ENCODE results near the gene FAM47E.

The FAM47E gene

GRCh38 chr4:76265631-76266218 lies 14.2 kb downstream of the FAM47E start:
- Histone ChIP-seq H4K91ac (ENCODE audit: low read length) (no peak overlapping the region), H3K4me1 (ENCODE audit: control insufficient read depth, insufficient read depth, low read depth, low read length) (no peaks in the 10 kb centered on the region), H3K27ac (ENCODE audit: low read length, poor library complexity, severe bottlenecking) (no peak overlapping the region), H3K9me3 (ENCODE audit: control insufficient read depth, low read length) (no peaks in the 10 kb centered on the region), H2BK5ac (ENCODE audit: low read depth, low read length, poor library complexity, severe bottlenecking) (no peak overlapping the region), H3K18ac (ENCODE audit: low read depth in 1 of 2, low read length in 2 of 2) (no peak overlapping the region), H2BK15ac (ENCODE audit: low read depth, poor library complexity, severe bottlenecking) (no peak overlapping the region), H2BK120ac (ENCODE audit: low read depth, low read length) (no peak overlapping the region), H3K36me3 (ENCODE audit: control insufficient read depth in 1 of 2, insufficient read depth in 2 of 2, low read depth in 1 of 2, low read length in 2 of 2) (no peaks in the 10 kb centered on the region), H3K4me3 (ENCODE audit: insufficient read depth in 1 of 2, low read depth in 1 of 2, low read length in 2 of 2) (no peak overlapping the region), H2AK5ac (ENCODE audit: low read length, severe bottlenecking) (no peak overlapping the region), H3K27me3 (ENCODE audit: control insufficient read depth in 1 of 2, insufficient read depth in 1 of 2, low read length in 2 of 2) (peaks cover 0 to 25% of the 10 kb centered on the region in 2 experiments), H3K14ac (ENCODE audit: low read length in 2 of 2) (no peak overlapping the region), H4K8ac (ENCODE audit: low read length) (no peak overlapping the region), H2BK12ac (ENCODE audit: low read length in 2 of 2) (no peak overlapping the region), H3K23ac (ENCODE audit: low read length in 2 of 2) (no peak overlapping the region), H2AFZ (ENCODE audit: low read depth, low read length) (no peak overlapping the region), H3K4me2 (ENCODE audit: low read length, poor library complexity, severe bottlenecking) (no peak overlapping the region), H3K4ac (ENCODE audit: low read depth in 1 of 2, low read length in 2 of 2) (no peak overlapping the region), H3K79me1 (replicated peaks; ENCODE audit: low read length, poor library complexity, severe bottlenecking) (no peaks in the 10 kb centered on the region), H3K9ac (ENCODE audit: low read length) (no peak overlapping the region)
- no peak for DNase-seq
- 87% methylated on average over 6 of the region's 6 CpGs for WGBS

DNA sequence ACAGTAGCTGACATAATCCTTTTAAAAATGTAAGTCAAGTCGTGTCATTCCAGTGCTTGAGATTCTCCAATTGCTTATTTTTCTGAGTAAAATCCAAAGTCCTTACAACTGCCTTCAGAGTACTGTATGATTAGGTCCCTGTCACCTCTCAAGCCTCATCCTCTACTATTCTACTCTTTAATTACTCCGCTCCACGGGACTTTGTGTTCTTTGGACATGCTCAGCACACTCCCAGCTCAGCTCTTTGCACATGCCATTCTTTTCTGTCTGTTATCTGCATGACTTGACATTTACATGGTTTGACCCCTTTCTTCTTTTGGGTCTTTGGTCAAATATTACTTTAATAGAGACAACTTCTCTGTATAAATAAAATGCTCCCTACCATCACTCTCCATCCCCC lies 15.1 kb downstream of the FAM47E start:
- Histone ChIP-seq H3K9ac (ENCODE audit: low read length) (no peak overlapping the region), H2BK120ac (ENCODE audit: low read depth, low read length) (no peak overlapping the region), H3K4ac (ENCODE audit: low read depth in 1 of 2, low read length in 2 of 2) (no peak overlapping the region), H3K79me1 (replicated peaks; ENCODE audit: low read length, poor library complexity, severe bottlenecking) (no peaks in the 10 kb centered on the region), H3K23ac (ENCODE audit: low read length in 2 of 2) (no peak overlapping the region), H3K9me3 (ENCODE audit: control insufficient read depth, low read length) (no peaks in the 10 kb centered on the region), H3K36me3 (ENCODE audit: control insufficient read depth in 1 of 2, insufficient read depth in 2 of 2, low read depth in 1 of 2, low read length in 2 of 2) (no peaks in the 10 kb centered on the region), H3K4me2 (ENCODE audit: low read length, poor library complexity, severe bottlenecking) (no peak overlapping the region), H4K8ac (ENCODE audit: low read length) (no peak overlapping the region), H3K27me3 (ENCODE audit: control insufficient read depth in 1 of 2, insufficient read depth in 1 of 2, low read length in 2 of 2) (peaks cover 0 to 25% of the 10 kb centered on the region in 2 experiments), H2AK5ac (ENCODE audit: low read length, severe bottlenecking) (no peak overlapping the region), H3K18ac (ENCODE audit: low read depth in 1 of 2, low read length in 2 of 2) (no peak overlapping the region), H3K4me1 (ENCODE audit: control insufficient read depth, insufficient read depth, low read depth, low read length) (no peaks in the 10 kb centered on the region), H3K27ac (ENCODE audit: low read length, poor library complexity, severe bottlenecking) (no peak overlapping the region), H2BK5ac (ENCODE audit: low read depth, low read length, poor library complexity, severe bottlenecking) (no peak overlapping the region), H3K4me3 (ENCODE audit: insufficient read depth in 1 of 2, low read depth in 1 of 2, low read length in 2 of 2) (no peak overlapping the region), H2AFZ (ENCODE audit: low read depth, low read length) (no peak overlapping the region), H2BK12ac (ENCODE audit: low read length in 2 of 2) (no peak overlapping the region), H3K14ac (ENCODE audit: low read length in 2 of 2) (no peak overlapping the region), H4K91ac (ENCODE audit: low read length) (no peak overlapping the region), H2BK15ac (ENCODE audit: low read depth, poor library complexity, severe bottlenecking) (no peak overlapping the region)
- no peak for DNase-seq
- 76% methylated on average over 3 of the region's 3 CpGs for WGBS

- H4K8ac ChIP-seq (ENCODE audit: low read length): no peak overlapping the region
- H2BK15ac ChIP-seq (ENCODE audit: low read depth, poor library complexity, severe bottlenecking): no peak overlapping the region
- no peak for DNase-seq
- H2BK12ac ChIP-seq (ENCODE audit: low read length in 2 of 2): no peak overlapping the region
- H3K23ac ChIP-seq (ENCODE audit: low read length in 2 of 2): no peak overlapping the region
- no peaks in the 10 kb centered on the region for H3K9me3 ChIP-seq (ENCODE audit: control insufficient read depth, low read length)
- no peak overlapping the region for H3K27ac ChIP-seq (ENCODE audit: low read length, poor library complexity, severe bottlenecking)
- H3K4me3 ChIP-seq (ENCODE audit: insufficient read depth in 1 of 2, low read depth in 1 of 2, low read length in 2 of 2): no peak overlapping the region
- no peak overlapping the region for H3K14ac ChIP-seq (ENCODE audit: low read length in 2 of 2)
- H2AK5ac ChIP-seq (ENCODE audit: low read length, severe bottlenecking): no peak overlapping the region
- H2BK5ac ChIP-seq (ENCODE audit: low read depth, low read length, poor library complexity, severe bottlenecking): no peak overlapping the region
- WGBS: 92% methylated on average over 6 of the region's 6 CpGs
- H3K4me2 ChIP-seq (ENCODE audit: low read length, poor library complexity, severe bottlenecking): no peak overlapping the region
- H3K4ac ChIP-seq (ENCODE audit: low read depth in 1 of 2, low read length in 2 of 2): no peak overlapping the region
- H4K91ac ChIP-seq (ENCODE audit: low read length): no peak overlapping the region
- H2BK120ac ChIP-seq (ENCODE audit: low read depth, low read length): no peak overlapping the region
- H2AFZ ChIP-seq (ENCODE audit: low read depth, low read length): no peak overlapping the region
- H3K36me3 ChIP-seq (ENCODE audit: control insufficient read depth in 1 of 2, insufficient read depth in 2 of 2, low read depth in 1 of 2, low read length in 2 of 2): no peaks in the 10 kb centered on the region
- H3K4me1 ChIP-seq (ENCODE audit: control insufficient read depth, insufficient read depth, low read depth, low read length): no peaks in the 10 kb centered on the region
- no peaks in the 10 kb centered on the region for H3K79me1 ChIP-seq (replicated peaks; ENCODE audit: low read length, poor library complexity, severe bottlenecking)
- H3K27me3 ChIP-seq (ENCODE audit: control insufficient read depth in 1 of 2, insufficient read depth in 1 of 2, low read length in 2 of 2): peaks cover 0 to 25% of the 10 kb centered on the region in 2 experiments
- no peak overlapping the region for H3K18ac ChIP-seq (ENCODE audit: low read depth in 1 of 2, low read length in 2 of 2)
- H3K9ac ChIP-seq (ENCODE audit: low read length): no peak overlapping the region
Observed at GRCh38 chr4:76267811-76268210, 16.3 kb downstream of the FAM47E start.

DNA sequence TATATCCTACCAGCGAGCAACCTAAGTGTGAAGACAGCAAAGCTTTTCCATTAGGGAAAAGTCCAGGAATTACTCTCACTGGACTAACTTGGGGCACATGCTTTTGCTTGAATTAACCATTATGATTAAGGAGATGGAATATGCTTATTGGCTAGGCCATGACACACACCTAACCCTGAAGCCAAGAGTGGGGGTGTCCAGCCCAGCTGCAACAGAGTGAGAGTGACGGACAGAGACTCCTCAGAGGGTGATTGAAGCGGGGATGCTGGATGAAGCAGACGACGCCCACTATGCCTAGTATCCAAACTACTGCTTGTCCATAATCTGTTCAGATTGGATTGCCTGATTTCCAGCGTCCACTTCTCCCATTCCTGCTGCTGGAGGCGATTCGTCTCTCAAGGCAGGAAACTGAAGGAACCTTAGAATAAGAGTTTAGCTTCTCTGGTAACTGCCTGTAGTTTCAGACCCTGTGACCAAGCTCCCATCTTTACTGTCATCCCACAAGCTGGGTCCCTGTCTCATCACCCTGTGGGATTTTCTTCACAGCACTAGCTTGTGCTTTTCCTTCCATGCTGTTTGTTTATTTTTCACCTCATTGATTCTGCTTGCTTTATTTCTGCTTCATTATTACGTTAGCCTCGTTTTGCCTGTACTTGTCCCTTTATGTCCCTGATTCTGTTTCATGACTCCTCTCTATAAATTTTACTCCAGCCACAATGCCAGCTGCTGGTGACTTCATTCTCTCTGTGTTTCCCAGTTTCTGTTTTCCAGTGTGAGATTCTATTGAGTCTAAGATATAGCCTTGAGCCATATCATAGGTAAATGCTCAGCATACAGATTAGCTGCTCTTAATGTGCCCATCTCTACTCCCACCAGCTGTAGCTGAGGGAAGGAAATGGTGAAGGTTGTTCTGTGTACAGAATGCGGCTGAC lies 19.0 kb downstream of the FAM47E start:
- Histone ChIP-seq H3K27me3 (ENCODE audit: control insufficient read depth in 1 of 2, insufficient read depth in 1 of 2, low read length in 2 of 2) (peaks cover 3 to 13% of the 10 kb centered on the region in 2 experiments), H2AK5ac (ENCODE audit: low read length, severe bottlenecking) (no peak overlapping the region), H3K9ac (ENCODE audit: low read length) (no peak overlapping the region), H2BK5ac (ENCODE audit: low read depth, low read length, poor library complexity, severe bottlenecking) (no peak overlapping the region), H3K4me1 (ENCODE audit: control insufficient read depth, insufficient read depth, low read depth, low read length) (no peaks in the 10 kb centered on the region), H4K8ac (ENCODE audit: low read length) (no peak overlapping the region), H3K79me1 (replicated peaks; ENCODE audit: low read length, poor library complexity, severe bottlenecking) (no peaks in the 10 kb centered on the region), H3K4me2 (ENCODE audit: low read length, poor library complexity, severe bottlenecking) (no peak overlapping the region), H3K18ac (ENCODE audit: low read depth in 1 of 2, low read length in 2 of 2) (no peak overlapping the region), H2BK12ac (ENCODE audit: low read length in 2 of 2) (no peak overlapping the region), H3K14ac (ENCODE audit: low read length in 2 of 2) (no peak overlapping the region), H3K4ac (ENCODE audit: low read depth in 1 of 2, low read length in 2 of 2) (no peak overlapping the region), H3K4me3 (ENCODE audit: insufficient read depth in 1 of 2, low read depth in 1 of 2, low read length in 2 of 2) (no peak overlapping the region), H2AFZ (ENCODE audit: low read depth, low read length) (no peak overlapping the region), H2BK15ac (ENCODE audit: low read depth, poor library complexity, severe bottlenecking) (no peak overlapping the region), H3K36me3 (ENCODE audit: control insufficient read depth in 1 of 2, insufficient read depth in 2 of 2, low read depth in 1 of 2, low read length in 2 of 2) (no peaks in the 10 kb centered on the region), H4K91ac (ENCODE audit: low read length) (no peak overlapping the region), H3K23ac (ENCODE audit: low read length in 2 of 2) (no peak overlapping the region), H3K9me3 (ENCODE audit: control insufficient read depth, low read length) (no peaks in the 10 kb centered on the region), H3K27ac (ENCODE audit: low read length, poor library complexity, severe bottlenecking) (no peak overlapping the region), H2BK120ac (ENCODE audit: low read depth, low read length) (no peak overlapping the region)
- WGBS: 87% methylated on average over 10 of the region's 11 CpGs
- DNase-seq: no peak
